Measurements from ENCODE around the gene ATP5ME. TPM values are rescaled to one million over a fixed set of nuclear protein-coding genes. Genes with fewer than 3 reads are reported as not detected.

ATP5ME gene
- polyA plus RNA-seq, 1 of the 3 experiments (the other 2 are of a cell fraction): 1,185 TPM

GRCh38 chr4:665751-666435 is 8.2 kb downstream of the ATP5ME start:
- H3K9ac ChIP-seq: no peak overlapping the region
- no peaks in the 10 kb centered on the region for H3K9me2 ChIP-seq
- H3K4me2 ChIP-seq: no peak overlapping the region
- H3K27ac ChIP-seq (ENCODE audit: low read depth in 2 of 2, low read length in 1 of 2): no peak overlapping the region; a peak in 1 of 4 replicates
- H3K4me3 ChIP-seq (ENCODE audit: low read depth in 2 of 2, low read length in 1 of 2): no peak overlapping the region
- no peaks in the 10 kb centered on the region for H3F3A ChIP-seq (replicated peaks; ENCODE audit: insufficient read depth)
- H3K9me3 ChIP-seq: no peaks in the 10 kb centered on the region
- H3K4me1 ChIP-seq (ENCODE audit: control insufficient read depth in 1 of 2, insufficient read depth in 2 of 2, low read depth in 1 of 2, low read length in 1 of 2): peaks cover 0 to 22% of the 10 kb centered on the region in 2 experiments; a peak in 1 of 4 replicates
- 56% methylated on average over 5 of the region's 22 CpGs for WGBS (ENCODE audit: low lambda C conversion rate)
- CTCF ChIA-PET: interaction anchor here (0.6 to 2.1 kb wide), 2 partner anchors 18 to 63 kb away, joined by 3 to 10 read pairs; no protein-coding TSS in a partner anchor
- H3K79me2 ChIP-seq (ENCODE audit: insufficient read depth): no peaks in the 10 kb centered on the region
- H4K20me1 ChIP-seq (ENCODE audit: insufficient read depth): no peaks in the 10 kb centered on the region
- H3K36me3 ChIP-seq (replicated peaks in 1 of 2; ENCODE audit: control insufficient read depth in 1 of 2, insufficient read depth in 2 of 2, low read length in 1 of 2): peaks cover 0 to 4% of the 10 kb centered on the region in 2 experiments
- no peak overlapping the region for H2AFZ ChIP-seq (ENCODE audit: low read depth)
- POLR2A ChIA-PET: interaction anchor here (1.2 to 1.6 kb wide), 2 partner anchors 8 to 19 kb away, joined by 4 read pairs; partner anchors contain the start of genes ATP5ME and MYL5
- no peak for DNase-seq
- H3K27me3 ChIP-seq (ENCODE audit: insufficient read depth): no peaks in the 10 kb centered on the region
- TF ChIP-seq RFX5 (IDR thresholded peaks at IDR 0.05; ENCODE audit: low read length) (no peak), TCF12 (IDR thresholded peaks at IDR 0.05) (no peak), JUND (IDR thresholded peaks at IDR 0.05) (no peak), FOSL2 (IDR thresholded peaks at IDR 0.05; ENCODE audit: borderline replicate concordance, low read depth) (no peak), ELF1 (IDR thresholded peaks at IDR 0.05) (no peak), IRF3 (IDR thresholded peaks at IDR 0.05; ENCODE audit: low read depth, low read length) (no peak), RXRA (IDR thresholded peaks at IDR 0.05; ENCODE audit: borderline replicate concordance, low read depth) (no peak), GATA2 (CRISPR knock-in tag; IDR thresholded peaks at IDR 0.05) (no peak), MAX (IDR thresholded peaks at IDR 0.05; ENCODE audit: low read depth) (no peak), USF1 (IDR thresholded peaks at IDR 0.05; ENCODE audit: borderline replicate concordance, low read depth) (no peak), TEAD4 (IDR thresholded peaks at IDR 0.05; ENCODE audit: borderline replicate concordance, insufficient read depth) (no peak), EZH2phosphoT487 (IDR thresholded peaks at IDR 0.05; ENCODE audit: borderline replicate concordance, low read depth) (no peak), MEF2A (IDR thresholded peaks at IDR 0.05; ENCODE audit: borderline replicate concordance, low read depth) (no peak), TAF1 (IDR thresholded peaks at IDR 0.05; ENCODE audit: borderline replicate concordance, low read depth, low read length) (no peak), PBX3 (IDR thresholded peaks at IDR 0.05) (no peak), USF2 (IDR thresholded peaks at IDR 0.05; ENCODE audit: borderline replicate concordance, low read depth, low read length) (no peak), RAD21 (IDR thresholded peaks at IDR 0.05; ENCODE audit: low read length) (no peak)

Data from SK-N-SH (cell line).